UCSD-AML1 (cell line): Measurements from ENCODE around the gene MANSC1.
A peak's percentile ranks its signal among the peaks of the same experiment; 100 is the strongest.

ENCODE experiments used
- DNase-seq: peaks from one replicate; lab custom pipeline; 2025; ENCODE audit not compliant: unreplicated experiment; lab: John Stamatoyannopoulos, UW

MANSC1 gene

DNA sequence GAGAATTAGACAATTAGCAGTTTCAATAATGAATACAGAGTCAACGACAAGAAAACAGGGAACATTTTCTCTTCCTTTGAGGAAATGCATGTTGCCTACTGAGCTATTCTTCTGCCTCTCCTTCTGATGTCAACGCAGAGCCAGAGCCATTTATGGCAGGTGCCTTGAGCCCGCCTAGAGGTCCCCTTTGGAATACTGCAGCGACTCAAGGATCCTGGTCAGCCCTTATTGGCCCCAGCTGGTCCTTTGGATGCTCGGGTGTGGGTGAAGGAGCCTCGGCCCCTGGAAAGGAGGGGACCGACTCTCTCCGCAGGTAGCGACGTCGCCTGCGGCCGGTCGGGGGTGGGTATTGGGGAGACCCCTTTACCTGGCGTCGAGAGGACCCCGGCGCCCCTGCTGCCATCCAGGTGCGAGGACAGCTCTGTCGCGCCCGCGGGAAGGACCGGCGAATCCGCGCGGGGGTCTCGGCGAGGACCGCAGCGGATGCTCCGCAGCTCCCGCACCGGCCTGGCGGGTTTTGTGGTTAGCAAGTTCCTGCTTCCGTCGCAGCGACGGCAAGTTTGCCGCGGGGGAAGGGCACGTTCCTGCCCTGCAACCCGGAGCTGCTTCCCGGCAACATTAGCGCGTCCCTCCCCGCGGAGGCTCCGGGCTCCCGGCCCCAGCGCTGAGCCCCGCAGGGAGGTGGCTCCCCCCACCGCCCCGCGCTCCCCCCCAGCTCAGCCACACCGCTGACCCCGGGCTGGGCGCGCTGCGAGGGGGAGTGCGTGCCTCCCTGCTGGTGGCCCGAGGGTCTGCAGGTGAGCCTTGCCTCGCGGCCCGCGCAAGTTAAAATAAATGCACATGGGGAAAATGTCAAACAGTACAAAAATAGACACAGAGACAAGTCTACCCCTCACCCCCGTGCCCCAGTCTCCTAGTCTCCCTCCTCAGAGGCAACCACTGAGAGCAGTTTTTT, at the start of gene MANSC1:
TSS of gene MANSC1 (minus strand) at position 532 of the 955 bp plus-strand sequence. CDS start 6,928 bp downstream, outside the sequence.
- peak; percentile 64 for DNase-seq

- no peak for DNase-seq
These were observed 49.1 kb upstream of the MANSC1 start for GRCh38 chr12:12399161-12399560.

GRCh38 chr12:12398026-12398859, 48.2 kb upstream of the MANSC1 start:
- no peak for DNase-seq

- DNase-seq, result no peak
These were observed 47.1 kb upstream of the MANSC1 start for GRCh38 chr12:12397184-12397583.

- DNase-seq, result no peak
These were observed 46.7 kb upstream of the MANSC1 start for GRCh38 chr12:12396694-12397093.

GRCh38 chr12:12393171-12393570, 43.1 kb upstream of the MANSC1 start:
- no peak for DNase-seq

- no peak for DNase-seq
These were observed 42.4 kb upstream of the MANSC1 start for GRCh38 chr12:12392413-12392812.

- no peak for DNase-seq
These were observed 37.5 kb upstream of the MANSC1 start for GRCh38 chr12:12387501-12387900.

- no peak for DNase-seq
These were observed 34.7 kb upstream of the MANSC1 start for GRCh38 chr12:12384571-12385340.

GRCh38 chr12:12381982-12382381, 31.9 kb upstream of the MANSC1 start:
- DNase-seq, result no peak

DNA sequence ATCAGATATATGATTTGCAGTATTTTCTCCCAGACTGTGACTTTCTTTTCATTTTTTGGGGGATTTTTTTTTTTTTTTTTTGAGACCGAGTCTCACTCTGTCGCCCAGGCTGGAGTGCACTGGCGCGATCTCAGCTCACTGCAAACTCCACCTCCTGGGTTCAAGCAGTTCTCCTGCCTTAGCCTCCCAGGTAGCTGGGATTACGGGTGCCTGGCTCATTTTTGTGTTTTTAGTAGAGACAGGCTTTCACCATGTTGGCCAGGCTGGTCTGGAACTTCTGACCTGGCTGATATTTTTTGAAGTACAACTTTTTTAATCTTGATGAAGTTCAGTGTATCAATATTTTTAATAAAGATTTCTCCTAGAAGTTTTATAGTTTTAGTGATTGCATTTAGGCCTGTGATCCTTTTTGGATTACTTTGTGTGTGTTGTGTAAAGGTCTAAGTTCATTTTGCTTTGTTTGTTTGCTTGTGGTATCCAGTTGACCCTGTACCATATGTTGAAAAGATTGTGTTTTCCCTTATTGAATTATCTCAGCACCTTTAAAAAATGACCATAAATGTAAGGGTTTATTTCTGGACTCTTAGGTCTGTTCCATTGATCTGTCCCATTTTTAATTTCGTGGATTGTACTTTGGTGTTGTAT, 31.0 kb upstream of the MANSC1 start:
- no peak for DNase-seq

GRCh38 chr12:12379831-12380730, 30.0 kb upstream of the MANSC1 start:
- DNase-seq, result no peak

GRCh38 chr12:12378616-12379015, 28.6 kb upstream of the MANSC1 start:
- DNase-seq, result no peak

GRCh38 chr12:12376646-12377448, 26.8 kb upstream of the MANSC1 start:
- DNase-seq, result no peak

- DNase-seq, result no peak
These were observed 23.1 kb upstream of the MANSC1 start for GRCh38 chr12:12372946-12373722.

GRCh38 chr12:12367482-12367998, 17.5 kb upstream of the MANSC1 start:
- DNase-seq, result no peak

DNA sequence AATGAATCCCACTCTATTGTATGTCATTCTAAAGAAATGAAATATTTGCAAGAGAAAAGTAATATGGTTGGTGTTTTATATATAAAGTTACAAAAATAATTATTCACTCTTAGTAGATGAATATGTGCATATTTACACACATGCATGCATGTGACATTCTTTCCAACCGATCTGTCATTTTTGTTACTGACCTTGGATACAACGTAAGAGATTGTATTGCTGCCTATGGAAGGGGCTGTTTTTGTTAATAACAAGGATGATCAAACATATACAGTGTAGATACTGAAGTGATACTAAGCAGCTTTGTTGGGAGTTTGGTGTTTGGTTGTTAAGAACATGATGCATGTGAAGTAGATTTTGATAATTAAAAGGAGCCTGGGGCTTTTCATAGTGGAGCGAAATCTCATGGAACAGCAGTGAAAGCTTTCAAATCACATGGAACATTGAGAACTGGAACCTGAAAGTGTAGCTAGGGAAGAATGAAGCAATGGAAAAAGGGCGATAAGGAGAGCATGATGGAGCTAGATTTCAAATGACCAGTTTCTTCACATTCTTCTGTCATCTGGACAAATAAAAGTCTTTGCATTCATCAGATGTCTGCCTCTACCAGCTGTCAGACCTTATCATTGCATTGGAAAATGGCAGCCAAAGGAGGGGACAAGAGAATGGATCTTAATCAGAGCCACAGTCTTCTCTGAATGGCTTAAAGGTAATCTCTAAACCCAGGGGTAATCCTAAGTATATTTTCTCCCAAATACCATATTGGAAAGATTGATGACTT, 16.8 kb upstream of the MANSC1 start:
- no peak for DNase-seq
